A549 (cell line): ENCODE results near the gene TMEM259. TPM values are rescaled to one million over a fixed set of nuclear protein-coding genes. Genes with fewer than 3 reads are reported as not detected.

ENCODE experiments used
- ATAC-seq, 2 experiments: fragments of 200-7000 bp in 1 of 2; fragments of >200 bp in 1 of 2; cut with Nextera tagmentation in 1 of 2; cut with Tn5 transposase in 1 of 2; 3 replicates each; pipeline versions ENCODE4 v1.8.0 to v1.9.1; 2018 to 2020; ENCODE audit warnings: mild to moderate bottlenecking in 1 of 2, moderate library complexity in 1 of 2
- CTCF ChIA-PET: fragments of 300-600 bp; sonication (Branson Sonifier 250); formaldehyde crosslinking; extraction: SDS; loops from one replicate; lab custom pipeline; 2021; ENCODE audit warnings: antibody characterized with exemption, inconsistent platforms; lab: Yijun Ruan, JAX
- POLR2A ChIA-PET: fragments of 350-600 bp; formaldehyde crosslinking; extraction: SDS; loops from one replicate; lab custom pipeline; 2021; ENCODE audit warnings: antibody characterized with exemption, inconsistent platforms; lab: Yijun Ruan, JAX
- DNase-seq, 2 experiments: peaks; one replicate each; pipeline versions ENCODE4 v3.0.0 to v3.0.0-alpha.2; 2011 to 2016; ENCODE audit warnings: low read depth in 1 of 2, low spot score in 1 of 2
- FAIRE-seq: peaks from 2 replicates; lab custom pipeline; 2011; peaks lifted over from hg19 to GRCh38; lab: Jason Lieb, UNC
- H3K27ac ChIP-seq, 2 experiments: fragments of >200 bp; sonication (Bioruptor Twin); formaldehyde crosslinking; 3 replicates each; pipeline ENCODE4 v1.5.1; 2016 to 2017
- H3K4me1 ChIP-seq: fragments of >200 bp; sonication (Bioruptor Twin); formaldehyde crosslinking; 3 replicates; pipeline ENCODE4 v1.6.1; 2016
- H3K4me2 ChIP-seq: fragments of >200 bp; sonication (Bioruptor Twin); formaldehyde crosslinking; 3 replicates; pipeline ENCODE4 v1.6.1; 2016
- H3K4me3 ChIP-seq: fragments of >200 bp; sonication (Bioruptor Twin); formaldehyde crosslinking; 3 replicates; pipeline ENCODE4 v1.5.1; 2016
- H3K9me3 ChIP-seq: fragments of >200 bp; sonication (Bioruptor Twin); formaldehyde crosslinking; 3 replicates; pipeline ENCODE4 v1.6.1; 2016
- ATOH8 ChIP-seq: fragments of 250-450 bp; sonication (Bioruptor Pico); IDR thresholded peaks from 2 replicates; pipeline ENCODE4 v1.5.0; 2020; ENCODE audit warnings: low read depth, mild to moderate bottlenecking, moderate library complexity
- CEBPB ChIP-seq, 2 experiments: fragments of >200 bp in 1 of 2; sonication (Bioruptor Twin) in 1 of 2; formaldehyde crosslinking in 1 of 2; IDR thresholded peaks; 2 replicates each; pipeline ENCODE4 v1.6.1; 2012 to 2016
- CTCF ChIP-seq: fragments of >200 bp; sonication (Bioruptor Twin); formaldehyde crosslinking; IDR thresholded peaks from 3 replicates; pipeline ENCODE4 v1.5.1; 2016
- E2F6 ChIP-seq: IDR thresholded peaks from 2 replicates; pipeline ENCODE4 v1.6.1; 2012; ENCODE audit warnings: low read depth, borderline replicate concordance
- ESRRA ChIP-seq: fragments of 150-350 bp; IDR thresholded peaks from 2 replicates; pipeline ENCODE4 v1.6.1; 2014; ENCODE audit warnings: mild to moderate bottlenecking, low read length, borderline replicate concordance
- FOSL2 ChIP-seq, 2 experiments: fragments of 450-650 bp in 1 of 2; fragments of >200 bp in 1 of 2; sonication (Bioruptor Twin) in 1 of 2; formaldehyde crosslinking; IDR thresholded peaks; 2 replicates each; pipeline versions ENCODE4 v1.5.0 to v1.6.1; 2016 to 2020; ENCODE audit warnings: mild to moderate bottlenecking in 1 of 2, moderate library complexity in 1 of 2
- HES2 ChIP-seq: fragments of >200 bp; sonication (Bioruptor Twin); formaldehyde crosslinking; IDR thresholded peaks from 2 replicates; pipeline ENCODE4 v1.6.1; 2016
- MAZ ChIP-seq: fragments of 150-350 bp; IDR thresholded peaks from 2 replicates; pipeline ENCODE4 v1.6.1; 2014; ENCODE audit warnings: antibody characterized with exemption, low read depth, low read length, borderline replicate concordance
- NFE2L2 ChIP-seq: fragments of 150-350 bp; conservative IDR thresholded peaks from 2 replicates; pipeline ENCODE4 v1.6.1; 2014; ENCODE audit warnings: low read length
- POLR2A ChIP-seq: IDR thresholded peaks from 2 replicates; pipeline ENCODE4 v1.6.1; 2012; ENCODE audit warnings: mild to moderate bottlenecking, low read length
- REST ChIP-seq: fragments of 200-600 bp; sonication (generic); IDR thresholded peaks from 2 replicates; pipeline ENCODE4 v1.6.1; 2016; ENCODE audit warnings: antibody characterized with exemption, mild to moderate bottlenecking, moderate library complexity
- RNF2 ChIP-seq: fragments of 200-600 bp; sonication (generic); IDR thresholded peaks from 2 replicates; pipeline ENCODE4 v1.6.1; 2016; ENCODE audit warnings: low read depth, mild to moderate bottlenecking, antibody characterized with exemption, moderate library complexity, borderline replicate concordance
- USF2 ChIP-seq: fragments of 450-650 bp; IDR thresholded peaks from 2 replicates; pipeline ENCODE4 v1.6.1; 2014; ENCODE audit warnings: antibody characterized with exemption
- ZC3H11A ChIP-seq: fragments of 450-650 bp; IDR thresholded peaks from 2 replicates; pipeline ENCODE4 v1.6.1; 2014; ENCODE audit warnings: antibody characterized with exemption, mild to moderate bottlenecking
- WGBS: methylation state at CpG from one replicate; pipeline ENCODE4 v1.1.6; 2017; ENCODE audit errors: missing lambda C conversion rate; 5-methylcytosine and 5-hydroxymethylcytosine counted together
- polyA plus RNA-seq, 4 experiments: library from polyadenylated mRNA; depleted of rRNA in 3 of 4; stranded (reverse); fragments of >200 nt; fragmentation: RNase III in 1 of 4; extraction: RNeasy Plus Mini Kit Qiagen cat#74134 plus additional on column Dnase treatment in 1 of 4; gene quantifications; 2 replicates in 3 of 4; 3 replicates in 1 of 4; pipeline ENCODE4 v1.2.3, GENCODE V29; 2011 to 2017

TMEM259 gene
- polyA plus RNA-seq, 2 of the 4 experiments (the other 2 are of a cell fraction) = 45.6 to 78.3 TPM

- WGBS = 91% methylated on average over 13 of the region's 31 CpGs
- H3K4me2 ChIP-seq = 0 out of 3 replicates have a peak overlapping the region, but pooled peaks have one; percentile 44
- TF ChIP-seq REST (no peak), E2F6 (no peak), USF2 (no peak), ZC3H11A (no peak), POLR2A (no peak), ATOH8 (CRISPR knock-in tag) (no peak), FOSL2 (IDR thresholded peaks at IDR 0.05) (no peak), FOSL2 (CRISPR knock-in tag; IDR thresholded peaks at IDR 0.05) (no peak), CTCF (no peak)
- TF ChIP-seq, all 56 proteins: peak for 0
- FAIRE-seq (no peak), DNase-seq (no peak), ATAC-seq (no peak)
- ChIA-PET CTCF (interaction anchor here (2.1 kb wide), 1 partner anchor 21 kb away, joined by 5 read pairs; the partner anchor contains the start of gene WDR18), POLR2A (no interaction called here)
- no peak overlapping the region for H3K4me3 ChIP-seq
- peaks cover 31% of the 10 kb centered on the region for H3K4me1 ChIP-seq
- no peaks in the 10 kb centered on the region for H3K9me3 ChIP-seq
- H3K27ac ChIP-seq = peak overlapping the region in 1 of 2 experiments; percentile 52; a peak in 3 of 6 replicates
Observed at GRCh38 chr19:962683-963400, 58.1 kb downstream of the TMEM259 start.

- DNase-seq = peak in 1 of 2 experiments; percentile 66
- H3K4me3 ChIP-seq = no peak overlapping the region
- ChIA-PET POLR2A (no interaction called here), CTCF (interaction anchor here (0.8 to 1.1 kb wide), 4 partner anchors 9 to 27 kb away, joined by 3 to 4 read pairs (median 3); no protein-coding TSS in a partner anchor)
- FAIRE-seq = no peak
- peaks cover 32% of the 10 kb centered on the region for H3K4me1 ChIP-seq
- TF ChIP-seq CEBPB (IDR thresholded peaks at IDR 0.05) = no peak
- no peak for TF ChIP-seq ESRRA
- no peak for TF ChIP-seq MAZ
- TF ChIP-seq RNF2 = no peak
- no peak for TF ChIP-seq ZC3H11A
- TF ChIP-seq HES2 = no peak
- TF ChIP-seq NFE2L2 = no peak
- WGBS = 55% methylated on average over 14 of the region's 14 CpGs
- H3K9me3 ChIP-seq = no peaks in the 10 kb centered on the region
- H3K4me2 ChIP-seq = peak overlapping the region; percentile 44; the same call in 2 of the 3 replicates
- peak overlapping the region; percentile 24 to 63; a peak in 3 of 6 replicates for H3K27ac ChIP-seq
- peak in 1 of 2 experiments; percentile 42; a peak in 2 of 6 replicates for ATAC-seq
Observed at GRCh38 chr19:961866-962620, 58.9 kb downstream of the TMEM259 start.
